Measurements from ENCODE around the gene ZGPAT.

DNA sequence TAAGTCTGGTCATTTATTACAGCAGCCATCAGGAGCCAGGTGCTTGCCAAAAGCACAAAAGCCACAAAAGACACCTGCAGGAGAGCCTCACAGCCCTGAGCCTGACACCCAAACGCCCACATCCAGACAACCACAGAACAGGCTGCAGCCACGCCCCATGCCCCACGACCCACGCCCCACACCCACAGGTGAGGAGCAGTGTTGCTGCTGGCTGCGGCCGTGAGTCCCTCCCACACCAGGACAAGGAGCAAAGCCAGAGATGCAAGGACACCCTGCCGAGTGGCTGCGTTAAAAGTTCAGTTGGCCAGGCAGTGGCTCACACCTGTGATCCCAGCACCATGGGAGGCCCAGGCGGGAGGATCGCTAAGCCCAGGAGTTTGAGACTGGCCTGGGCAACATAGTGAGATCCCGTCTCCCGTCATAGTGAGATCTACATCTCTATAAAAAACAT lies 74.7 kb downstream of the ZGPAT start:
- TF ChIP-seq, protein P1, sequence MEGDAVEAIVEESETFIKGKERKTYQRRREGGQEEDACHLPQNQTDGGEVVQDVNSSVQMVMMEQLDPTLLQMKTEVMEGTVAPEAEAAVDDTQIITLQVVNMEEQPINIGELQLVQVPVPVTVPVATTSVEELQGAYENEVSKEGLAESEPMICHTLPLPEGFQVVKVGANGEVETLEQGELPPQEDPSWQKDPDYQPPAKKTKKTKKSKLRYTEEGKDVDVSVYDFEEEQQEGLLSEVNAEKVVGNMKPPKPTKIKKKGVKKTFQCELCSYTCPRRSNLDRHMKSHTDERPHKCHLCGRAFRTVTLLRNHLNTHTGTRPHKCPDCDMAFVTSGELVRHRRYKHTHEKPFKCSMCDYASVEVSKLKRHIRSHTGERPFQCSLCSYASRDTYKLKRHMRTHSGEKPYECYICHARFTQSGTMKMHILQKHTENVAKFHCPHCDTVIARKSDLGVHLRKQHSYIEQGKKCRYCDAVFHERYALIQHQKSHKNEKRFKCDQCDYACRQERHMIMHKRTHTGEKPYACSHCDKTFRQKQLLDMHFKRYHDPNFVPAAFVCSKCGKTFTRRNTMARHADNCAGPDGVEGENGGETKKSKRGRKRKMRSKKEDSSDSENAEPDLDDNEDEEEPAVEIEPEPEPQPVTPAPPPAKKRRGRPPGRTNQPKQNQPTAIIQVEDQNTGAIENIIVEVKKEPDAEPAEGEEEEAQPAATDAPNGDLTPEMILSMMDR (IDR thresholded peaks at IDR 0.05 in 2 of 3, conservative IDR thresholded peaks at IDR 0.05 in 1 of 3; ENCODE audit: control insufficient read depth in 2 of 3, extremely low read depth in 1 of 3, insufficient read depth in 1 of 3, low read depth in 3 of 3, low read length in 3 of 3) = no peak
- TF ChIP-seq YY1 (IDR thresholded peaks at IDR 0.05; ENCODE audit: low read depth, low read length) (no peak), EZH2 (IDR thresholded peaks at IDR 0.05; ENCODE audit: borderline replicate concordance, control insufficient read depth, low read depth, low read length) (no peak), SIN3A (IDR thresholded peaks at IDR 0.05; ENCODE audit: low read depth, low read length) (no peak)
- TF ChIP-seq, protein P2, sequence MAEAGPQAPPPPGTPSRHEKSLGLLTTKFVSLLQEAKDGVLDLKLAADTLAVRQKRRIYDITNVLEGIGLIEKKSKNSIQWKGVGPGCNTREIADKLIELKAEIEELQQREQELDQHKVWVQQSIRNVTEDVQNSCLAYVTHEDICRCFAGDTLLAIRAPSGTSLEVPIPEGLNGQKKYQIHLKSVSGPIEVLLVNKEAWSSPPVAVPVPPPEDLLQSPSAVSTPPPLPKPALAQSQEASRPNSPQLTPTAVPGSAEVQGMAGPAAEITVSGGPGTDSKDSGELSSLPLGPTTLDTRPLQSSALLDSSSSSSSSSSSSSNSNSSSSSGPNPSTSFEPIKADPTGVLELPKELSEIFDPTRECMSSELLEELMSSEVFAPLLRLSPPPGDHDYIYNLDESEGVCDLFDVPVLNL (IDR thresholded peaks at IDR 0.05; ENCODE audit: low read depth, low read length) = no peak

Data from GM12878 (cell line).